Effector memory CD8-positive, alpha-beta T cell (primary cell): ENCODE measurements around the gene TMEM86B.

Source experiments
- ATAC-seq: fragments of 150-1000 bp; cut with Tn5 transposase; replicated peaks from 2 replicates; pipeline ENCODE4 v1.10.0; 2021; ENCODE audit warnings: mild to moderate bottlenecking, moderate library complexity
- DNase-seq, 3 experiments: peaks; one replicate each; pipeline ENCODE4 v3.0.0; 2021
- H3K27ac Mint-ChIP-seq, 2 donors: one replicate each; pipeline ENCODE4 v1.8.0; 2022; ENCODE audit warnings: mild to moderate bottlenecking in 2 of 2, mixed read lengths in 2 of 2, moderate library complexity in 2 of 2
- H3K27me3 Mint-ChIP-seq, 2 donors: one replicate each; pipeline ENCODE4 v1.8.0; 2022; ENCODE audit warnings: mixed read lengths in 2 of 2
- H3K36me3 Mint-ChIP-seq: one replicate; pipeline ENCODE4 v1.8.0; 2022; ENCODE audit warnings: mild to moderate bottlenecking, moderate library complexity, mixed read lengths; ENCODE audit not compliant: insufficient read depth
- H3K4me1 Mint-ChIP-seq, 2 donors: one replicate each; pipeline ENCODE4 v1.8.0; 2022; ENCODE audit warnings: low read depth in 2 of 2, mixed read lengths in 2 of 2
- H3K4me3 Mint-ChIP-seq, 2 donors: one replicate each; pipeline ENCODE4 v1.8.0; 2022; ENCODE audit warnings: mild to moderate bottlenecking in 2 of 2, mixed read lengths in 2 of 2, moderate library complexity in 2 of 2
- H3K9me3 Mint-ChIP-seq, 2 donors: one replicate each; pipeline ENCODE4 v1.8.0; 2022; ENCODE audit warnings: mixed read lengths in 2 of 2

Gene TMEM86B

GRCh38 chr19:55253842-55254624 lies 25.5 kb upstream of the TMEM86B start:
- DNase-seq = peak; percentile 60 to 73 (median 61)
- H3K4me1 Mint-ChIP-seq = peaks cover 63 to 71% of the 10 kb centered on the region in 2 donors
- H3K27ac Mint-ChIP-seq = peak overlapping the region; percentile 96 to 97
- H3K27me3 Mint-ChIP-seq = no peaks in the 10 kb centered on the region
- no peaks in the 10 kb centered on the region for H3K9me3 Mint-ChIP-seq
- H3K36me3 Mint-ChIP-seq = peaks cover 40% of the 10 kb centered on the region
- peak overlapping the region; percentile 93 to 96 for H3K4me3 Mint-ChIP-seq
- peak; percentile 48 for ATAC-seq

GRCh38 chr19:55252760-55253663 lies 24.4 kb upstream of the TMEM86B start:
- Mint-ChIP-seq H3K4me1 (peaks cover 71 to 81% of the 10 kb centered on the region in 2 donors), H3K27ac (peak overlapping the region; percentile 96 to 97), H3K27me3 (no peaks in the 10 kb centered on the region), H3K9me3 (no peaks in the 10 kb centered on the region), H3K36me3 (peaks cover 39% of the 10 kb centered on the region), H3K4me3 (peak overlapping the region; percentile 93 to 96)
- DNase-seq = no peak
- no peak for ATAC-seq

- peak; percentile 35 for ATAC-seq
- peak overlapping the region; percentile 78 to 93 for H3K4me3 Mint-ChIP-seq
- peaks cover 32% of the 10 kb centered on the region for H3K36me3 Mint-ChIP-seq
- DNase-seq = peak; percentile 31 to 38 (median 32)
- peak overlapping the region; percentile 94 to 97 for H3K27ac Mint-ChIP-seq
- H3K4me1 Mint-ChIP-seq = peaks cover 56 to 68% of the 10 kb centered on the region in 2 donors
- no peaks in the 10 kb centered on the region for H3K9me3 Mint-ChIP-seq
- H3K27me3 Mint-ChIP-seq = no peaks in the 10 kb centered on the region
Measured at GRCh38 chr19:55251341-55252081, 22.9 kb upstream of the TMEM86B start.

GRCh38 chr19:55250262-55251036 lies 21.9 kb upstream of the TMEM86B start:
- DNase-seq (no peak), ATAC-seq (no peak)
- H3K27me3 Mint-ChIP-seq = no peaks in the 10 kb centered on the region
- no peaks in the 10 kb centered on the region for H3K9me3 Mint-ChIP-seq
- peaks cover 45 to 62% of the 10 kb centered on the region in 2 donors for H3K4me1 Mint-ChIP-seq
- peak overlapping the region; percentile 94 to 97 for H3K27ac Mint-ChIP-seq
- H3K36me3 Mint-ChIP-seq = peaks cover 37% of the 10 kb centered on the region
- H3K4me3 Mint-ChIP-seq = peak overlapping the region; percentile 78 to 93

- ATAC-seq = no peak
- no peak for DNase-seq
- Mint-ChIP-seq H3K4me3 (peak overlapping the region in 1 of 2 donors; percentile 93), H3K27ac (peak overlapping the region in 1 of 2 donors; percentile 97), H3K36me3 (peaks cover 36% of the 10 kb centered on the region), H3K4me1 (peaks cover 42 to 55% of the 10 kb centered on the region in 2 donors), H3K27me3 (no peaks in the 10 kb centered on the region), H3K9me3 (no peaks in the 10 kb centered on the region)
Measured at GRCh38 chr19:55249841-55250240, 21.3 kb upstream of the TMEM86B start.

GRCh38 chr19:55248704-55249103 lies 20.1 kb upstream of the TMEM86B start:
- DNase-seq = no peak
- H3K27me3 Mint-ChIP-seq = no peaks in the 10 kb centered on the region
- H3K9me3 Mint-ChIP-seq = no peaks in the 10 kb centered on the region
- no peak for ATAC-seq
- peaks cover 40% of the 10 kb centered on the region for H3K36me3 Mint-ChIP-seq
- H3K27ac Mint-ChIP-seq = peak overlapping the region; percentile 77 to 84
- peaks cover 33 to 48% of the 10 kb centered on the region in 2 donors for H3K4me1 Mint-ChIP-seq
- H3K4me3 Mint-ChIP-seq = peak overlapping the region; percentile 34 to 56

- H3K27me3 Mint-ChIP-seq = no peaks in the 10 kb centered on the region
- H3K4me3 Mint-ChIP-seq = peak overlapping the region; percentile 34 to 56
- peaks cover 44% of the 10 kb centered on the region for H3K36me3 Mint-ChIP-seq
- peak overlapping the region; percentile 77 to 84 for H3K27ac Mint-ChIP-seq
- H3K9me3 Mint-ChIP-seq = no peaks in the 10 kb centered on the region
- ATAC-seq (no peak), DNase-seq (no peak)
- H3K4me1 Mint-ChIP-seq = peaks cover 29 to 44% of the 10 kb centered on the region in 2 donors
Measured at GRCh38 chr19:55248166-55248675, 19.7 kb upstream of the TMEM86B start.

GRCh38 chr19:55247621-55248099 lies 19.1 kb upstream of the TMEM86B start:
- peak overlapping the region in 1 of 2 donors; percentile 84 for H3K27ac Mint-ChIP-seq

GRCh38 chr19:55246462-55247451 lies 18.2 kb upstream of the TMEM86B start:
- Mint-ChIP-seq H3K4me1 (peaks cover 31 to 38% of the 10 kb centered on the region in 2 donors), H3K27ac (no peak overlapping the region), H3K36me3 (peaks cover 54% of the 10 kb centered on the region), H3K27me3 (no peaks in the 10 kb centered on the region), H3K9me3 (no peaks in the 10 kb centered on the region), H3K4me3 (no peak overlapping the region)
- no peak for ATAC-seq
- DNase-seq = no peak

More at GRCh38 chr19:55247621-55248099, 19.1 kb upstream of the TMEM86B start:
- Mint-ChIP-seq H3K27me3 (no peaks in the 10 kb centered on the region), H3K4me1 (peaks cover 31 to 40% of the 10 kb centered on the region in 2 donors), H3K4me3 (no peak overlapping the region), H3K36me3 (peaks cover 50% of the 10 kb centered on the region), H3K9me3 (no peaks in the 10 kb centered on the region)
- ATAC-seq (no peak), DNase-seq (no peak)

- DNase-seq (no peak), ATAC-seq (no peak)
- H3K36me3 Mint-ChIP-seq = peaks cover 66% of the 10 kb centered on the region
Measured at GRCh38 chr19:55245236-55245904, 16.8 kb upstream of the TMEM86B start.

More at GRCh38 chr19:55245236-55245904, 16.8 kb upstream of the TMEM86B start:
- H3K4me3 Mint-ChIP-seq = no peak overlapping the region
- no peaks in the 10 kb centered on the region for H3K9me3 Mint-ChIP-seq
- peaks cover 17 to 25% of the 10 kb centered on the region in 2 donors for H3K4me1 Mint-ChIP-seq
- no peaks in the 10 kb centered on the region for H3K27me3 Mint-ChIP-seq
- no peak overlapping the region for H3K27ac Mint-ChIP-seq
